Stimulated activated CD8-positive, alpha-beta memory T cell treated with anti-CD3 and anti-CD28 coated beads, Interleukin-7, amount 100 ng/mL, for 1 hour (primary cell): ENCODE measurements around the gene TEKT5.

Experiments
- DNase-seq, 2 donors: peaks; one replicate each; pipeline ENCODE4 v3.0.0-alpha.2; 2020; ENCODE audit warnings: low read depth in 2 of 2

TEKT5 gene

DNA sequence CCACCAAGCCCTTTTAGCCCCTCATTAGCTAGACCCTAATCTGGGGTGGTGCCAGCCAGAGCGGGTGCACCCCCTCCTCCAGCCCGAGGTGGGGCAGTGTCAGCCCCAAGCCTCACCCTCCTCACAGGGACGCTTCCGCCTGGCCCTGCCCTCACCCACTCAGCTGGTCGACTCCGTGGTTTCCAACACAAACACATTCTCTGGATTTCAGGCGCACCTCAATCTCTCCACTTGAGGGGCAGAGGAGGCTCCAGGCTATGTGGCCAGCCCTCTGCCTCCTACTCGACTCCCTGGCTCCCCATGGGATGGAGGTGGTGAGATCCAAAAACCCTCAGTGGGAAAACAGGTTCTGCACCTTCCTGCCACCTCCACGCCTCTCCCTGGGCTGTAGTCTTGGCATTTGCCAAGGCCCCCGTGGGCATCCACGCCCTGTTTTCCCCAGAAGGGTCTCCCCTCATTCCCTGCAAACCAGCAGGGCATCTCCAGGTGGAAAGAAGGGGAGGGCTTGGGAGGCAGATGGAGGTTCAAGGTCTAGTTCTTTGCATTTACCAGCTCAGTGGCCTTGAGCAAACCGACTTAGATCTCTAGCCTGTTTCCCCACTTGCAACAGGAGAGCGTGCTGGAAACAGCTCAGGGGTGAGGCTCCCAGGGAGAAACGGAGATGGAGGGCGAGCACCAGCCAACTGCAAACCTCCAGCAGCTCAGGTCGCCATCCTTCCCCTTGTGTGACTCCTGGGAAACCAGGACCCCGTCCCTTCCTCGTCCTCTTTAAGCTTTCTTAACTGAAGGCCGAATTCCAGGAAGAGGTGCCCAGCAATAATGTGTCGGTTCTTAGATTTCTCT lies 116.0 kb downstream of the TEKT5 start:
- DNase-seq, result no peak
